HG02981 (cell line): ENCODE results near the gene SLC7A7.
"Not testable (repeated sequence)": the region's sequence is repeated elsewhere in the genome, so short reads cannot be mapped to it uniquely, and the experiment has no call there.

Experiments
- ATAC-seq: cut with Tn5 transposase; IDR thresholded peaks from one replicate; pipeline ENCODE4 v1.9.1; 2021; ENCODE audit warnings: mild to moderate bottlenecking, moderate library complexity; ENCODE audit not compliant: unreplicated experiment

Gene SLC7A7

DNA sequence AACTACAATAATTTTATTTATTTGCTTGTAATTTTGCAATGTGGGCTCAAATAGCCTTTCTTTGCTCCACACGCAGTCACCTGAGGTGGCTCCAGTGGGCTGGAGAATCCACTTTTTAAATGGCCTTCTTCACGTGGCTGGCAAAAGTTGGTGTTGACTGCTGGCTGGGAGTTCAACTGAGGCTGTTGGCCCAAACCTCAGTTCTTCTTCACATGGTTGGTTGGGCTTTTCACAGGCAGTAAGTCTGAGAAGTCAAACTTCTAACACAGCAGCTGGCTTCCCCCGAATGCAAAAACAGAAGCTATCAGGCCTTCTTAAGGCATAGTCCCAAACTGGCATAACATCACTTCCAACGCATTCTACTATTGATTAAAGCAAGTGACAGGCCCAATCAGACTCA, 50.9 kb downstream of the SLC7A7 start:
- ATAC-seq, result no peak

DNA sequence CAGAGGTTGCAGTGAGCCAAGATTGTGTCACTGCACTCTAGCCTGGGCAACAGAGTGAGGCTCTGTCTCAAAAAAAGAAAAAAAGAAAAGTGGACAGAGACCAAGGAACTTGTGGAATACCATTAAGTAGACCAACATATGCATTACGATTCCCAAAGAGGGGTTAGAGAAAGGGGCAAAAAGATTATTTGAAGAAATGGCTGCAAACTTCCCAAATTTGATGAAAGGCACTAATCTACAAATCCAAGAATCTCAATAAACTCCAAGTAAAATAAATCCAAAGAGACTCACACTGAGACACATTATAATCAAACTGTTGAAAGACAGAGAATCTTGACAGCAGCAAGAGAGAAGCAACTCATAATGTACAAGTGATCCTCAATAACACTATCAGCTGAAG, 53.5 kb downstream of the SLC7A7 start:
- ATAC-seq, result no peak

DNA sequence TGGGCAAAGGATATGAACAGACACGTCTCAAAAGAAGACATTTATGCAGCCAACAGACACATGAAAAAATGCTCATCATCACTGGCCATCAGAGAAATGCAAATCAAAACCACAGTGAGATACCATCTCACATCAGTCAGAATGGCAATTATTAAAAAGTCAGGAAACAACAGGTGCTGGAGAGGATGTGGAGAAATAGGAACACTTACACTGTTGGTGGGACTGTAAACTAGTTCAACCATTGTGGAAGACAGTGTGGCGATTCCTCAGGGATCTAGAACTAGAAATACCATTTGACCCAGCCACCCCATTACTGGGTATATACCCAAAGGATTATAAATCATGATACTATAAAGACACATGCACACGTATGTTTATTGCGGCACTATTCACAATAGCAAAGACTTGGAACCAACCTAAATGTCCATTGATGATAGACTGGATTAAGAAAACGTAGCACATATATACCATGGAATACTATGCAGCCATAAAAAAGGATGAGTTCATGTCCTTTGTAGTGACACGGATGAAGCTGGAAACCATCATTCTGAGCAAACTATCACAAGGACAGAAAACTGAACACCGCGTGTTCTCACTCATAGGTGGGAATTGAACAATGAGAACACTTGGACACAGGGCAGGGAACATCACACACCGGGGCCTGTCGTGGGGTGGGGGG, 57.1 kb downstream of the SLC7A7 start:
- ATAC-seq, result not testable (repeated sequence)

DNA sequence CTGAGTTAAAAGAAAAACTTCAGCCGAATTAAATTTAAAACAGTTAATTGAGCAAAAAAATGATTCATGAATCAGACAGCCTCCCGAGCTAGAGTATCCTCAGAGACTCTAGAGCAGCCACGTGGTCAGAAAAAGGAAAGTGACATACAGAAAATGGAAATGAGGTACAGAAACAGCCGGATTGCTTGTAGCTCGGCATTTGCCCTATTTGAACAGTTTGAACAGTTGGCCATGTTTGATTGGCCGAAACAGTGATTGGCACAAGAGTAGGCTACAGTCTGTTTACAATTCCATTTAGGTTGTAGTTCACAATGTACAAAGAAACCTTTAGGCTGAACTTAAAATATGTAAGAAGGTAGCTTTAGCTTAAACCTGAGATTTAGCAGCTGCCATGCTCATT, 61.6 kb downstream of the SLC7A7 start:
- no peak for ATAC-seq

DNA sequence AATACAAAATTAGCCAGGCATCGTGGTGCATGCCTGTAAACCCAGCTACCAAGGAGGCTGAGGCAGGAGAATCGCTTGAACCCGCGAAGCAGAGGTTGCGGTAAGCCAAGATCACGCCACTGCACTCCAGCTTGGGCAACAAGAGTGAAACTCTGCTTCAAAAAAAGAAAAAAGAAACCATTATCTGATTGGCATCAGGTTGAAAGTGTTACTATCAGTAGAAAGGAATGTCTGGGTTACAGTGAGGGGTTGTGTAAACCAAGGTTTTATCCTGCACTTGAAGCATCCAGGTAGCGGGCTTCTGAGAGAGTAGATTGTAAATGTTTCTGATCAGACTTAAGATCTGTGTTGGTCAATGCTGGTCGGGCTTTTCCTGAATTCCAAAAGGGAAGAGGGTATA, 62.8 kb downstream of the SLC7A7 start:
- no peak for ATAC-seq

- ATAC-seq, result no peak
These were observed 66.6 kb downstream of the SLC7A7 start for GRCh38 chr14:22748631-22749068.

- ATAC-seq, result no peak
These were observed 67.0 kb downstream of the SLC7A7 start for GRCh38 chr14:22748206-22748605.

GRCh38 chr14:22747769-22748168, 67.5 kb downstream of the SLC7A7 start:
- ATAC-seq, result no peak

DNA sequence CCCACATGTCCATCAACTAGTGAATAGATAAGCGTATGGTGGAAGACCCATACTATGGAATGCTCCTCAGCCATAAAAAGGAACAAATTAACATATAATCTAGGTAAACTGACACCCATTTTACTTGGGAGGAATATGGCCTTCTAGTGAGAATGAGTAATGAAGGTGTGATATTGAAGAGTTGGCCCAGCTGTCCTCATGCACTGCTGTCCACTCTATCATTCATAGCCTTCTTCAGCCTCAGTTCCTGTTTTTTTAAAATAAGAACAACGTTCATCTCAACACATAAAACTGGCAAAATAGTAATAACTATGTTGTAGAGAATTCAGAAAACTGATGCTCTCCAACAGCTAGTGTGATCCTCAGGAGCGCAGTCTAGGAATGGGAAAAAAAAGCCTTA, 75.2 kb downstream of the SLC7A7 start:
- ATAC-seq, result no peak

DNA sequence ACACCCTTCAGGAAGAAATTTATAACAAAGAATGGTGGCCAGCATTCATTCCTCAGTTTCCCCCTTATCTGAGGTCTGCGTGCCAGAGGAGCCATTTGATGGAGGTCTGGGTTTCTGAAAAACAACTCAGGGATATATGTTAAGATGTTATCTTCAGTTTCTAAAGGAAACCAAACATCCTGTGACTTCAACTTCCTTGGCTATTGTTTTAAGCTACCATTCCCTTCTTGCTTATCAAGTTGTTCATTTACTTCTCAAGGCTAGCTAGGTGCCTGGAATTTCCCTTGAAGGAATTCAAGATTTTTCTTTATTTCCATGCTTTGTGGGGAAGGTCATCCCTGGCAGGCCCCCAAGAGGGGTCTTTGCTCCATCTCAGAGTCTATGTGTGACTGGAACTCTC, 75.8 kb downstream of the SLC7A7 start:
- ATAC-seq, result no peak

DNA sequence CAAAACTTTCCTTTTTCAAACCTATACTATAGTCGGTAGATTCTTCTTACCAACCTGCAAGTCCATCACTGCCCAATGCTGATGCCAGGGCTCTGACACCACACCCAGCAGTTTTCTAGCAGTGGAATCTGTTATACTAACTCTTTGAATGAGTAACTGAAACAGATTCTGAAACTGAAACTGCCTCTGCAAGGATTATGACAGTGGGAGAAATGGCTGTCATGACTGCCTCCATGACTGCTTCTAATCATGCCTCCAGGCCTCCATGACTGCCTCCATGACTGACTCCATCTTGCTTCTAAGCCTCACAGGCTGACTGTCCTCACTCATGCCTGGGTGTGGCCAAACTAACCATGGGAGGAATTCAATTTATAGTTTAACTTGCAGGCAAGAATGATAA, 78.2 kb downstream of the SLC7A7 start:
- peak; percentile 80 for ATAC-seq

DNA sequence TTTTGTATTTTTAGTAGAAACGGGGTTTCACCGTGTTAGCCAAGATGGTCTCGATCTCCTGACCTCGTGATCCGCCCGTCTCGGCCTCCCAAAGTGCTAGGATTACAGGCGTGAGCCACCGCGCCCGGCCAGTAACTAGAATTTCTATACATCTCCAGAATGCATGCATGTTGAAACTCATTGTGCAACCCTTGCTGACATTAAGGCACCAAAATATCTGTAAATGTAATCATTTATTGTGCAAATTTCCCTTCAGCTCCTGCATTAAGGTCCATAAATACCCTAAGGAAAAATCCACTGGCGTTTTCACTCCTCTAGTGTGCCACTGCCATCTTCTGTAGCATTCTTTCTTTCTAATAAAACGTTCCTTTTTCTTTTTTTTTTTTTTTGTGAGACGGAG, 78.9 kb downstream of the SLC7A7 start:
- not testable (repeated sequence) for ATAC-seq

DNA sequence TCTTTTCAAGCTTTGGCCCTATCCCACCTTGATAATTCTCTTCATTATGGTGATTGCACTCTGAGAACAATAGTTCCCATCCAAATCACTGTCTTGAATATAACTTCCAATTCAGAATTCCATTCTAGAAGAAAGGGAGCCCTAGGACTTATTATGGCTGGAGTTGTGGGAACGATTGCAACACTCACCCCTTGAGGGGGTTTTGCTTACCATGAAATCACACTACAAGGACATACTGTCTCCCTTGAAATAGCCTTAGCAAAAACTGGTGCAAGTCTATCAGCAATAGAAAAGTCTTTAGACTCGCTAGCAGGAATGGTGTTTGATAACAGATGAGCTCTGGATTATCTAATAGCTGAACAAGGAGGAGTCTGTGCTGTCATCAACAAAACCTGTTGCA, 80.1 kb downstream of the SLC7A7 start:
- ATAC-seq, result no peak

DNA sequence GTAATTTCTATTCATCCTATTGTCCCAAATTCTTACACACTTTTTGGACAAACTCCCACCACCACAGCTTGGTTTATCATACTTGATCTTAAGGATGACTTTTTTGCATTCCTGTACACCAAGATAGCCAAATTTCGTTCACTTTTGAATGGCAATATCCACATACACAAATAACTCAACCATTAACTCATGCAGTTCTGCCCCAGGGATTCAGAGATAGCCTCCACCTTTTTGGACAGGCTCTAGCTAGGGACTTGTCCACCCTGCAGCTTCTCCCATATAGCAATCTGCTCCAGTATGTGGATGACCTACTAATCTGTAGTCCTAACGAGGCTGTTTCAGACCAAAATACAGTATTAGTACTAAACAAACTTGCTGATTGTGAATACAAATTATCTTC, 81.4 kb downstream of the SLC7A7 start:
- no peak for ATAC-seq

DNA sequence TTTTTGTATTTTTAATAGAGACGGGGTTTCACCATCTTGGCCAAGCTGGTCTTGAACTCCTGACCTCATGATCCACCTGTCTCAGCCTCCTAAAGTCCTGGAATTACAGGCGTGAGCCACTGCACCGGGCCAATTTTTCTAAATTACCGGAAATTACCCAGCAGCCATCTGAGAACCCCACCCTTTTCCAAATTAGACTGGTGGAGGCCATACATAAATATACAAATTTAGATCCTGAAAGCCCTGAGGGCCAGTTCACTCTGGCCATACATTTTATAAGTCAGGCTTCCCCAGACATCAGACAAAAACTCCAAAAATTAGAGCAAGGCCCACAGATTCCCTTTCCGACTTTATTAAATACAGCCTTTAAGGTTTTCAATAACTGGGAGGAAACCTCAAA, 83.2 kb downstream of the SLC7A7 start:
- not testable (repeated sequence) for ATAC-seq

- no peak for ATAC-seq
These were observed 89.2 kb downstream of the SLC7A7 start for GRCh38 chr14:22726012-22726411.

DNA sequence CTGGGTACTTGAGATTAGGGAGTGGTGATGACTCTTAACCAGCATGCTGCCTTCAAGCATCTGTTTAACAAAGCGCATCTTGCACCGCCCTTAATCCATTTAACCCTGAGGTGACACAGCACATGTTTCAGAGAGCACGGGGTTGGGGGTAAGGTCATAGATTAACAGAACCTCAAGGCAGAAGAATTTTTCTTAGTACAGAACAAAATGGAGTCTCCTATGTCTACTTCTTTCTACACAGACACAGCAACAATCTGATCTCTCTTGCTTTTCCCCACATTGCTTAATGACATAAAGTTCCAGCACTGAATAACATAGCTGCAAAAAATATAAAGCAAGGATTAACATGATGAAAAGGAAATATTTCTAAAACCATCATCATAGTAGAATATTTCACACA, 89.9 kb downstream of the SLC7A7 start:
- ATAC-seq, result not testable (repeated sequence)

DNA sequence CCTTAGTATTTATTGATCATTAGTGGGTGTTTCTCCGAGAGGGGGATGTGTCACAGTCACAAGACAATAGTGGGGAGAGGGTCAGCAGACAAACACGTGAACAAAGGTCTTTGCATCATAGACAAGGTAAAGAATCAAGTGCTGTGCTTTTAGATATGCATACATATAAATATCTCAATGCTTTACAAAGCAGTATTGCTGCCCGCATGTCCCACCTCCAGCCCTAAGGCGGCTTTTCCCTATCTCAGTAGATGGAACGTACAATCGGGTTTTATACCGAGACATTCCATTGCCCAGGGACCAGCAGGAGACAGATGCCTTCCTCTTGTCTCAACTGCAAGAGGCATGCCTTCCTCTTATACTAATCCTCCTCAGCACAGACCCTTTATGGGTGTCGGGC, 90.4 kb downstream of the SLC7A7 start:
- not testable (repeated sequence) for ATAC-seq

GRCh38 chr14:22723815-22724214, 91.4 kb downstream of the SLC7A7 start:
- ATAC-seq, result no peak
